Stimulated activated CD8-positive, alpha-beta memory T cell treated with anti-CD3 and anti-CD28 coated beads, Interleukin-15, amount 100 ng/mL, for 1 hour (primary cell): ENCODE data around the gene MEGF11.
"Not testable (repeated sequence)": the region's sequence is repeated elsewhere in the genome, so short reads cannot be mapped to it uniquely, and the experiment has no call there.

Source experiments
- DNase-seq: peaks from one replicate; pipeline ENCODE4 v3.0.0-alpha.2; 2020; ENCODE audit warnings: low read depth

The MEGF11 gene

DNA sequence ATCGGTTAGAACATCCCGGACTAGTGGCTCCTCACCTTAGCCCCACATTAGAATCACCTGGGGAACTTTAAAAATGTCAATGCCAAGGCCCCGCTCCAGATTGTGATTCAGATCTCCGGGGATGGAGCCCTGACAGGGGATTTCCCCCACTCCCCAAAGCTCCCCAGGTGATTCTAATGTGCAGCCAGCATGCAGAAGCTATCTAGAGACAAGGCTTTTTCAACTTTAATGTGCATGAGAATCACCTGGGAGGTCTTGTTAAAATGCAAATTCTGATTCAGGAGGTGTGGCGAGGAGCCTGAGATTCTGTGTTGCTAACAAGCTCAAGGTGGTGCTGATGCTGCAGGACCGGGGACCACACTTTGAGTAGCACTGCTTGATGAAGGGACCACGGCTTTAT, 227.6 kb downstream of the MEGF11 start:
- no peak for DNase-seq

DNA sequence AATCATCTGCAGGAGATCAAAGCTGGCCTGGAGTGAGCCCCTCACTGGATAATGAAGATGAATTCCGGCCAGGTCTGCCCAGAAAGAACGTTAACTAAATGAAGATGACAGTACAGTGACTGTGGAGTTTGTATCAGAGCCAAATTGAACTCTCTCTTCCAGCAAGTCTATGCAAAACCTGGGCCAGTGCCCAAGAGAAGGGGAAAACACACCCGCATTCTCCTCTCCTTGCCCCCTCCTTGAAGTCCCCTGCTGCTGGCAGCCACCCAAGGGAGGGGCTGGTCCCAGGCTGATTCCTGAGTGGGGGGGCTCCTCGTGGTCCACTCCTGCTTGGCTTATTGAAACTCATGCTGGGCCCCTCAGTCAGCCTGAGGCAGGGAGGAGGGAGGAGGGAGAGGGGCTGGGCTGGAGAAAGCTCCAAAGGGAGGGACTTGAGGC, 228.5 kb downstream of the MEGF11 start:
- DNase-seq = no peak

DNA sequence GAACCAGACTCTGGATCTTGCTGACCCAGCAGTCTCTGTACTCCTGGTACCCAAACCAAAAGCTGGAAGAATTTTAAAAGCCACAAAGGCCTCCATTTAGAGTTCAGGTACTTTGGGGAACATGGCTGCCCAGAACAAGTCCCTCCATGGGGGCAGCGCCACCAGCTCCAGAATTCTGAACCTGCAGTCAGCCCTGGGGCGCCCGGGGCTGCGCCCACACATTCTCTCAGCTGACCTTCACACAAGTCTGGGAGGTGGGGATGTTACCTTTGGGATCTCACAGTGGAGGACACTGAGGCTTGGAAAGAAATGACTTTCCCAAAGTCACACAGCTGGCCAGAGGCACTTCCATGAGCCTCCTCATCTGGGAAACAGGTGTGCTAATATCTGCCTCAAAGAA, 229.4 kb downstream of the MEGF11 start:
- DNase-seq = no peak

- no peak for DNase-seq
These were observed 230.1 kb downstream of the MEGF11 start for GRCh38 chr15:66023311-66023972.

DNA sequence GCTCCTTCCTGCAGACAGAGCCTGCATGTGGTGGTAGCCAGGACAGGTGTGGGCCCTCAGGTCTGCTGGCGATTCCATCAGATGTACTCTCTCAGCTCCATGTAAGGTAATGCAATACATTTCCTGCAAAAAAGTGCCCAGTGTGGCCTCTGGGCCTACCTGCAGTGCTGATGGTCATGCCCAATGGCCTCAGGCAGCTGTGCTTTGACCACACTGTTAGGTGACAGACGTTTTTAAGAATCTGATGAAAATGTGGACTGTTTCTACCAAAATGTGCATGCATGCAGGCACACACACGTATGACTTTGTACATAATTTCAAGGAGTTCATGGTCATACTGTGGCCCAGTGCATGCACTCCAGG, 231.4 kb downstream of the MEGF11 start:
- no peak for DNase-seq

- no peak for DNase-seq
These were observed 231.9 kb downstream of the MEGF11 start for GRCh38 chr15:66021496-66022162.

- no peak for DNase-seq
These were observed 233.6 kb downstream of the MEGF11 start for GRCh38 chr15:66019826-66020398.

DNA sequence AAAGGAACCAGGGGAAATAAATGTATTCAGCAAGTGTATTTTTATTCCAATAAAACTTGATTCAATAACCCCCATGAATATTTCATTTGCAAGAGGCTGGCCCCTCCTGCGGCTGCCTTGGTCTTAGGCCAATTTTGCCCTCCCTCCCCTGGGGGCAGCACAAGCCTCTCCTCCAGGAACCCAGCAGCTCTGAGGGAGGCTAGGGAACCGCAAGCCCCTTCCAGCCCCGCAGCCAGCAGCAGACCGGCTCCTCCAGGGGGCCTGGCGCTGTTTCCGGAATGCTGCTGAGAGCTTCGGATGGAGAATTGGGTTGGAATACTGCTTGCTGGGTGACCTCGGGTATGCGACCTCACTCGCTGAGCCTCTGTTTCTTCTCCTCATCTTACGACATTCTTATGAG, 234.2 kb downstream of the MEGF11 start:
- DNase-seq = no peak

DNA sequence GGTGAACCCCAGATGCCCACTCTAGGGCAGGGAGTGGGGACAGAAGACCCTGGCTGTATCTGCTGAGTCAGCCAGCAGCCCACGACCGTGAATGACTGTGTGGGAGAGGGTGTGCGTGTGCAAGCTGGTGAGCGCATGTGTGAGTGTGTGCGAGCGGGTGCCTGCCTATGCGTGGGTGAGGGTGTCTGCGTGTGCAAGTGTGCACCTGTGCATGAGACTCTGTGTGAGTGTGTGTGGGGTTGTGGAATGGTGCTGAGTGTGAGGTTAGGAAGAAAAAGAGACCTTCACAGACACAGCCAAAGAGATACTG, 235.1 kb downstream of the MEGF11 start:
- no peak for DNase-seq

DNA sequence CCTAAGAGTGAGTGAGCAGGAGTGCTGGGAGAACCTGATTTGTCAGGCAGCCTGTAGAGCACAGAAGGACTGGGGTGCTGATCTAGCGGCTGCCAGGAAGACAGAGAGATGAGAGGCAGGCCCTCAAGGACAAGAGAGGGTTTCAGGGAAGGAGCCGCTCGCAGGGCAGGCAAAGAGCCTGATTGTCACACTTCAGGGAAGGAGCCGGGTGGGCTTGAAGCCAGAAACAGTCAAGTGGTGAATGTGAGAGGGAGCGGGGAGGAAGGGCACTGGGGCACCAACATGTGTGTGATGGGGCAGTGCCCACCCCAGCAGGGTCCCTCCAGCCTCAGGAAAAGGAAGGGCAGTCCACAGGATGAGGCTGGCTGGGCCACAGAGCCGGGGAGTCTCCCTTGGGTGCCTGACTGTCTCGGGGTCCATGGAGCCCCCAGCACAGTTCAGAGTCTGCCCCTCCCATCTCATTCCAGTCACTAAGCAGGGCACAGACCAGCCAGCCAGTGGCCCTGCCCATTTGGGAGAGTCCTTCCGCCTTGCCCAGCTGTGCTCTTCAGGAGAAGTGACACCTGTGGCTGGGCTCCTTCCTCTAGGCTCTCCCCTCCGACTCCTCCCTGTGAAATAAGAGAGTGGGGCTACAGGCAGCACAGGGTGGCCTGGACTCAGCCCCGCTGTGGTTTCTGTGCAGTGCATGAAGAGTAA, 235.6 kb downstream of the MEGF11 start:
- DNase-seq = no peak

DNA sequence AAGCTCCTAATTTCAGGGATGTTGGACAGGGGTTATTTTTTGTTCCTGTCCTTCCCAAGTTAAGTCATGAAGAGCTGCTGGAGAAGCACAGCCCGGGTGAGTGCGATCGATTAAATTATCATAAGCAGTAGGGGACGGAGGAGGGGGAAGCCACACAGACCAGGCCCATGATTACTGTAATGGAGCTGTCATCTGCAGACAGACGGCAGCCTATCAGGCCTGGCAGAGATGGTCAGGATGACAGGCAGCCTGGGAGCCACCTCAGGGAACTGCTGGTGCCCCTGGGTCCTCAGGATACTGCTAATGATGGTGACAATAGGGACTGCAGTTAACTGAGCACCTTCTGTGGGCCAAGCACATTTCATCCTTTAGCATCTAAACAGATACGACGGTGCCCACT, 236.6 kb downstream of the MEGF11 start:
- no peak for DNase-seq

- DNase-seq = no peak
These were observed 237.4 kb downstream of the MEGF11 start for GRCh38 chr15:66016199-66016598.

- no peak for DNase-seq
These were observed 238.8 kb downstream of the MEGF11 start for GRCh38 chr15:66014635-66015182.

DNA sequence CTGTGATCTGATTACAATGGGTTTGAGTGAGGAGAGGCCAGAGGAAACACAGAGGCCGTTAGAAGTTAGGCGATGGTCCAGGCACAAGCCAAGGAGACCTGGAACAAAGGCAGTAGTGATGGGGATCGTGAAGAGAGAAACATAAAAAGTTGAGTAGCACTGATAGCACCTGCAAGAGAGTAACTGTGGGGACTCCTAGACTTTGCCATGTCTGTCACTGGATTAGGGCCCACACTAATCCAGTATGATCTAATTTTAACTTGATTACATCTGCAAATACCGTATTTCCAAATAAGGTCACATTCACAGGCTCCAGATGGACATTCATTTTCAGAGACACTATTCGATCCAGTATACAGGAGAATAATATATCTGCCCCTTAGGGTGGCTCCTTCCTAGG, 239.5 kb downstream of the MEGF11 start:
- DNase-seq = no peak

DNA sequence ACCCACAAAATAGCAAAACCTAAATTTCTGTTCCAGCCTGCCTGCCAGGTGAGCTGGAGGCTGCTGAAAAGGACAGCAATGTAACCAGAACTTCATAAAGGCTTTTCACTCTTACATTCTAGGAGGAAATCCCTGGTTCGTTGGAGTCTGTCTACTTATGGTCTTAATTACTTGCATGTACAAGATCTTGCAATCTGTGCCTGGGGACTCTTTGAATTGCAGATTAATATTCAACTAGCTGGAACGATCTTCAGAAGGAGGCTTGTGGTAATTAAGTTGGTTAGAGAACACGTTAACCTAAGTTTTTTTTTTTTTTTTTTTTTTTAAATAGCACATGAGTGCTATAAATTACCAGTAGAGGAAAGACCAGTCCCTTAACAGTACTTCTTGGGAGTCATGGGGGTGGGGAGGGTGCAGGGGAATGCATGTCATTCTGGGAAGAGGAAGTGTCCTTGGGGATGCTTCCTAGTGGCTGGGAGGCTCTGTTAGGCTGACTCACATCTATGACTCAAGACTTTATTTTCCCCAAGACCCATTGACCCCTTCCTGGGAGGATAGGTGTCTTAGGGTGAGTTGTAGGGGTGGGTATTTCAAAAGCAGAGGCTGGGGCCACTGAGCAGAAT, 244.5 kb downstream of the MEGF11 start:
- no peak for DNase-seq

DNA sequence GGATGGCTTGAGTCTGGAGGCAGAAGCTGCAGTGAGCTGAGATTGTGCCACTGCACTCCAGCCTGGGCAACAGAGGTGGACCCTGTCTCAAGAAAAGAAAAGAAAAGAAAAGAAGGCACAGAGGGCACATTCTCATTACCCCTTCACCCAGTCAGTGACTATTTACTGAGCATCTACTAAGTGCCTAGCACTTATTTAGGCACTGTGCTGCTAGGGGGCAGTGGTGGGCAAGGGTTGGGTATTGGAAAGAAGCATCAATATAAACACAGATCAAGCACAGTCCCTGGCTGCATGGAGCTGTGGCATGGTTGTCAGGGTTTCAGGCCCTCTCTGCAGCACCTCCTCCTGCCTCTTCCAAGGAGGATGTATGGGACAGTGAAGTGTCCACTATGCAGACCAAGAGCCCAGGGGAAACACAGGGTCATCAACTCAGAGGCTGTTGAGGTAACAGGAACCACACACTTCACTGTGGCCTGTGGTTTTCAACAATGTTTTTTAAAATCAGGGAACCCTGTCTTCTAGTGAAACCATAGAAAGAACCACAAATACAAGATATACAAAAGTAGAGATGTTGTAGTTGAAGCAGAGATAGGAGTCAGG, 245.8 kb downstream of the MEGF11 start:
- DNase-seq = no peak

GRCh38 chr15:66006986-66007385, 246.6 kb downstream of the MEGF11 start:
- no peak for DNase-seq

GRCh38 chr15:66004618-66005262, 248.8 kb downstream of the MEGF11 start:
- DNase-seq = no peak

DNA sequence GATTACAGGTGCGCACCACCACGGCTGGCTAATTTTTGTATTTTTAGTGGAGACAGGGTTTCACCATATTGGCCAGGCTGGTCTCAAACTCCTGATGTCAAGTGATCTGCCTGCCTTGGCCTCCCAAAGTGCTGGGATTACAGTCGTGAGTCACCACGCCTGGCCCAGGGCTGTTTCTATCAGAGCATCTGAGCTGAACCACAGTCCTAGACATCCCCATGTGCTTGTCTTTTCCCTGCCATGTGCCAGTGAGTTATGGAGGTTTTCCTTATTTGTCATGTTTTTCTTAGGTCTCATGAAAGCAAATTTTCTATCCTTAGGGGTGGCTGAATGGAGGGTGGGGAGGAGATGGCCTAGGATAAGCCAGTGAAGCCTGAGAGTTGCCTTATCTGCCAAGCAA, 250.4 kb downstream of the MEGF11 start:
- DNase-seq = not testable (repeated sequence)

- DNase-seq = no peak
These were observed 251.7 kb downstream of the MEGF11 start for GRCh38 chr15:66001717-66002426.

DNA sequence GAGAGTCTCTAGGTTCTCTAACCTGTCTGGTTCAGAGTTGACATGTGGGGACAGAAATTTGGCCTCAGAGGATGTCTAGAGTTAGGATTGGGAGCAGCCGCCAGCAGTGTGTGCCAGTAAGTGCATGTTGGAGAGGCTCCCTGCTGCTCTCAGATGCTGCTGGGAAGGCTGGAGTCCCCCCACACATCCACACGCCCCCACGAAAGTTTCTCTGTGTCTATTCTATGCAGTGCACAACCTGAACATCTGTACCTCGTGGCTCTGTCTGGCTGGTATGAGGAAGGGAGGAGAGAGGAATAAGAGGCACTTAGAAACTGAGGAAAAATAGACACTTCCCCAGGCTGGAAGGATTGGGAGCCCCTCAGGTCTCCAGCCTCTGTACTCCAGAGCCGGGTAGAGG, 252.5 kb downstream of the MEGF11 start:
- no peak for DNase-seq
